HepG2 (cell line): Measurements from ENCODE around the gene VAV2. TPM values are rescaled to one million over a fixed set of nuclear protein-coding genes. Genes with fewer than 3 reads are reported as not detected.

Experiments
- ATRX ChIP-seq: sonication (generic); formaldehyde crosslinking; IDR thresholded peaks from 2 replicates; pipeline ENCODE4 v1.4.0; 2020; ENCODE audit warnings: missing genetic modification reagents, borderline replicate concordance
- DNMT3B ChIP-seq: conservative IDR thresholded peaks from 2 replicates; pipeline ENCODE4 v1.6.1; 2016; ENCODE audit warnings: missing biosample characterization, control low read depth
- FOXM1 ChIP-seq: sonication (generic); formaldehyde crosslinking; IDR thresholded peaks from 2 replicates; pipeline ENCODE4 v1.5.0; 2020; ENCODE audit warnings: missing genetic modification reagents
- KLF15 ChIP-seq: sonication (generic); formaldehyde crosslinking; IDR thresholded peaks from 2 replicates; pipeline ENCODE4 v1.8.1; 2023; ENCODE audit warnings: borderline replicate concordance, mild to moderate bottlenecking, inconsistent platforms, missing genetic modification reagents, mixed read lengths
- MAZ ChIP-seq, 2 experiments: sonication (generic) in 1 of 2; formaldehyde crosslinking in 1 of 2; IDR thresholded peaks; 2 replicates each; pipeline versions ENCODE4 v1.5.0 to v1.6.1; 2012 to 2020; ENCODE audit warnings: low read depth in 2 of 2, mild to moderate bottlenecking in 2 of 2, borderline replicate concordance in 1 of 2, improper control_type of control experiment in 1 of 2, low read length in 1 of 2, missing genetic modification reagents in 1 of 2, moderate library complexity in 1 of 2
- NKX3-1 ChIP-seq: sonication (generic); formaldehyde crosslinking; IDR thresholded peaks from 2 replicates; pipeline ENCODE4 v1.5.0; 2020; ENCODE audit warnings: missing genetic modification reagents
- PLRG1 ChIP-seq: fragments of 450-650 bp; conservative IDR thresholded peaks from 2 replicates; pipeline ENCODE4 v1.6.1; 2016
- polyA plus RNA-seq, 8 experiments: library from polyadenylated mRNA; depleted of rRNA in 3 of 8; stranded (reverse) in 7 of 8; unstranded in 1 of 8; fragments of >200 nt; fragmentation: Illumina TruSeq in 4 of 8; extraction: Trizol in 4 of 8; gene quantifications; 2 replicates each; pipeline versions ENCODE4 v1.2.1 to v1.2.3, GENCODE V29; 2011 to 2016; ENCODE audit warnings: low read depth in 4 of 8, missing spikeins in 1 of 8, mixed read lengths in 1 of 8; ENCODE audit not compliant: insufficient read depth in 1 of 8
- total RNA-seq, 5 experiments: library from RNA; depleted of rRNA; stranded (reverse); fragments of >200 nt; fragmentation: Illumina TruSeq; extraction: Trizol; gene quantifications; 2 replicates each; pipeline ENCODE4 v1.2.3, GENCODE V29; 2016; ENCODE audit warnings: low read depth in 1 of 5
- TF ChIP-seq, protein P1 (sequence below), 2 experiments: fragments of 450-650 bp in 1 of 2; sonication (generic) in 1 of 2; formaldehyde crosslinking in 1 of 2; IDR thresholded peaks; 2 replicates each; pipeline versions ENCODE4 v1.6.1 to v1.8.0; 2016 to 2022; ENCODE audit warnings: antibody characterized with exemption in 1 of 2, mild to moderate bottlenecking in 1 of 2, missing genetic modification reagents in 1 of 2
- TF ChIP-seq, protein P2 (sequence below): sonication (generic); formaldehyde crosslinking; IDR thresholded peaks from 2 replicates; pipeline ENCODE4 v1.8.0; 2022; ENCODE audit warnings: missing genetic modification reagents, mild to moderate bottlenecking, moderate library complexity, borderline replicate concordance

VAV2 gene
- total and polyA plus RNA-seq, 2 of the 13 experiments (the other 11 are each of a cell fraction or from before 2014, with no cell fraction given) = 22.5 to 22.9 TPM

DNA sequence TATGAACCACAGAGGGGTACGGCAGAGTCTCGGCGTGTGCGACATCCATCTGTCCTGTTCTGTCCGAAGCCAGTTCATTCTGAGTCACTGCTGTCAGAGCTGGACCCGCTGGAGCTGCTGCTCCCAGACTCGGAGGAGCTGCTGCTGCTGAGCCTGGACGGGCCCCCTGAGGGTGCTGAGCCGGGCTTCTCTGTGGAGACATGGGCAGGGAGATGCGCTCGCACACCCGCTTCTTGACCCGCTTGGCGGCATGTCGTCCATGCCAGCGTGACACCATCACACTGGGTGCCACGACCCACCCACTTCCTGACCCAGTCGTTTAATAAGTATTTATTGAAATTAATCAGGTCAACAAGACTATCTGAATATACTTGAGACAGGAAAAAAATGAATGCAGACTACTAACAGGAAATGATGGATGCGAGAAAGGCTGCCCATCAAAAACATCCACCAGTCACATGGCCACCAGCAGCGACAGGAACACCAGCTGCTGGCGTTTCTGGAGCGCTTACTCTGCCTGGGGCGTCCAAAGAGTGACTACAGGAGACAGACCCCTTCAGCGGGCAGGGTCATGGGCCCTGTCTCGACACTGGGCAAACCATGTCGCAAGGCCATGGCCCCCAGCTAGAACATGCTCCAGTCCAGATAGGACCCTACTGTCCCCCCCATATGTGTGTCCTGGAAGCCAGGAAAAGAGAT, 41.5 kb upstream of the VAV2 start (continued):
- TF ChIP-seq, protein P1, sequence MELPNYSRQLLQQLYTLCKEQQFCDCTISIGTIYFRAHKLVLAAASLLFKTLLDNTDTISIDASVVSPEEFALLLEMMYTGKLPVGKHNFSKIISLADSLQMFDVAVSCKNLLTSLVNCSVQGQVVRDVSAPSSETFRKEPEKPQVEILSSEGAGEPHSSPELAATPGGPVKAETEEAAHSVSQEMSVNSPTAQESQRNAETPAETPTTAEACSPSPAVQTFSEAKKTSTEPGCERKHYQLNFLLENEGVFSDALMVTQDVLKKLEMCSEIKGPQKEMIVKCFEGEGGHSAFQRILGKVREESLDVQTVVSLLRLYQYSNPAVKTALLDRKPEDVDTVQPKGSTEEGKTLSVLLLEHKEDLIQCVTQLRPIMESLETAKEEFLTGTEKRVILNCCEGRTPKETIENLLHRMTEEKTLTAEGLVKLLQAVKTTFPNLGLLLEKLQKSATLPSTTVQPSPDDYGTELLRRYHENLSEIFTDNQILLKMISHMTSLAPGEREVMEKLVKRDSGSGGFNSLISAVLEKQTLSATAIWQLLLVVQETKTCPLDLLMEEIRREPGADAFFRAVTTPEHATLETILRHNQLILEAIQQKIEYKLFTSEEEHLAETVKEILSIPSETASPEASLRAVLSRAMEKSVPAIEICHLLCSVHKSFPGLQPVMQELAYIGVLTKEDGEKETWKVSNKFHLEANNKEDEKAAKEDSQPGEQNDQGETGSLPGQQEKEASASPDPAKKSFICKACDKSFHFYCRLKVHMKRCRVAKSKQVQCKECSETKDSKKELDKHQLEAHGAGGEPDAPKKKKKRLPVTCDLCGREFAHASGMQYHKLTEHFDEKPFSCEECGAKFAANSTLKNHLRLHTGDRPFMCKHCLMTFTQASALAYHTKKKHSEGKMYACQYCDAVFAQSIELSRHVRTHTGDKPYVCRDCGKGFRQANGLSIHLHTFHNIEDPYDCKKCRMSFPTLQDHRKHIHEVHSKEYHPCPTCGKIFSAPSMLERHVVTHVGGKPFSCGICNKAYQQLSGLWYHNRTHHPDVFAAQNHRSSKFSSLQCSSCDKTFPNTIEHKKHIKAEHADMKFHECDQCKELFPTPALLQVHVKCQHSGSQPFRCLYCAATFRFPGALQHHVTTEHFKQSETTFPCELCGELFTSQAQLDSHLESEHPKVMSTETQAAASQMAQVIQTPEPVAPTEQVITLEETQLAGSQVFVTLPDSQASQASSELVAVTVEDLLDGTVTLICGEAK (IDR thresholded peaks at IDR 0.05) = no peak
- TF ChIP-seq, protein P1 (CRISPR knock-in tag; IDR thresholded peaks at IDR 0.05) = no peak
- TF ChIP-seq DNMT3B (CRISPR knock-in tag) = no peak
- TF ChIP-seq, protein P2, sequence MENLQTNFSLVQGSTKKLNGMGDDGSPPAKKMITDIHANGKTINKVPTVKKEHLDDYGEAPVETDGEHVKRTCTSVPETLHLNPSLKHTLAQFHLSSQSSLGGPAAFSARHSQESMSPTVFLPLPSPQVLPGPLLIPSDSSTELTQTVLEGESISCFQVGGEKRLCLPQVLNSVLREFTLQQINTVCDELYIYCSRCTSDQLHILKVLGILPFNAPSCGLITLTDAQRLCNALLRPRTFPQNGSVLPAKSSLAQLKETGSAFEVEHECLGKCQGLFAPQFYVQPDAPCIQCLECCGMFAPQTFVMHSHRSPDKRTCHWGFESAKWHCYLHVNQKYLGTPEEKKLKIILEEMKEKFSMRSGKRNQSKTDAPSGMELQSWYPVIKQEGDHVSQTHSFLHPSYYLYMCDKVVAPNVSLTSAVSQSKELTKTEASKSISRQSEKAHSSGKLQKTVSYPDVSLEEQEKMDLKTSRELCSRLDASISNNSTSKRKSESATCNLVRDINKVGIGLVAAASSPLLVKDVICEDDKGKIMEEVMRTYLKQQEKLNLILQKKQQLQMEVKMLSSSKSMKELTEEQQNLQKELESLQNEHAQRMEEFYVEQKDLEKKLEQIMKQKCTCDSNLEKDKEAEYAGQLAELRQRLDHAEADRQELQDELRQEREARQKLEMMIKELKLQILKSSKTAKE = no peak
- no peak for TF ChIP-seq KLF15
- TF ChIP-seq PLRG1 = no peak
- no peak for TF ChIP-seq FOXM1 (CRISPR knock-in tag)
- no peak for TF ChIP-seq ATRX (CRISPR knock-in tag)
- TF ChIP-seq NKX3-1 (CRISPR knock-in tag) = no peak
- TF ChIP-seq MAZ (IDR thresholded peaks at IDR 0.05; ENCODE audit: borderline replicate concordance, low read depth, low read length) = no peak
- TF ChIP-seq MAZ (CRISPR knock-in tag; IDR thresholded peaks at IDR 0.05; ENCODE audit: low read depth) = no peak
